ENCODE data around the gene DCAF4. TPM values are rescaled to one million over a fixed set of nuclear protein-coding genes. Genes with fewer than 3 reads are reported as not detected.

Gene DCAF4
- total RNA-seq, 4 donors from 2014 or later, result 7.0 to 29.0 (median 14.0) TPM

DNA sequence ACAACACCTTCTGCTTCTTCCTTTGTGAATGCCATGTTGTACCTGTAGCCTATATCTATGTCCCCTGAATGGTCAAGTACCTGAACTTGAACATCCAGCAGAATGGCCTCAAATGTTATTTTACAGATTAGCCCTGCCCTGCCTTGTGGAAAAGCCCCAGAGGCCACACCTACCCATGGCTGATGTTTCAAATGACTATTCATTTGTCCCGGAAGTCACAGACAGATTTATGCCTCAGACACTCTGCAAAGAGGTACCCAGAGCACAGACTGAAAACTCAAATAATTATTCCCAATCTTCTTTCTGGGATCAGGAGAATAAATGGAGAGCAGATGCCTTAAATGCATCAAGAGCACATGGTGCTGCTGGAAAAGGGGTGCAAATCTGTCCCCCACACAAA lies 19.4 kb upstream of the DCAF4 start:
- Histone ChIP-seq H3K4me3 (no peak overlapping the region), H3K9me3 (no peaks in the 10 kb centered on the region), H3K27me3 (peaks cover 0 to 8% (median 0%) of the 10 kb centered on the region in 4 donors), H3K27ac (no peak overlapping the region), H3K36me3 (no peaks in the 10 kb centered on the region), H3K4me1 (peaks cover 0 to 30% (median 0%) of the 10 kb centered on the region in 3 donors)
- 20 to 50% methylated on average over 1 of the region's 1 CpG for WGBS, 2 donors
- no peak for TF ChIP-seq POLR2A (IDR thresholded peaks at IDR 0.05)
- TF ChIP-seq, protein P1, sequence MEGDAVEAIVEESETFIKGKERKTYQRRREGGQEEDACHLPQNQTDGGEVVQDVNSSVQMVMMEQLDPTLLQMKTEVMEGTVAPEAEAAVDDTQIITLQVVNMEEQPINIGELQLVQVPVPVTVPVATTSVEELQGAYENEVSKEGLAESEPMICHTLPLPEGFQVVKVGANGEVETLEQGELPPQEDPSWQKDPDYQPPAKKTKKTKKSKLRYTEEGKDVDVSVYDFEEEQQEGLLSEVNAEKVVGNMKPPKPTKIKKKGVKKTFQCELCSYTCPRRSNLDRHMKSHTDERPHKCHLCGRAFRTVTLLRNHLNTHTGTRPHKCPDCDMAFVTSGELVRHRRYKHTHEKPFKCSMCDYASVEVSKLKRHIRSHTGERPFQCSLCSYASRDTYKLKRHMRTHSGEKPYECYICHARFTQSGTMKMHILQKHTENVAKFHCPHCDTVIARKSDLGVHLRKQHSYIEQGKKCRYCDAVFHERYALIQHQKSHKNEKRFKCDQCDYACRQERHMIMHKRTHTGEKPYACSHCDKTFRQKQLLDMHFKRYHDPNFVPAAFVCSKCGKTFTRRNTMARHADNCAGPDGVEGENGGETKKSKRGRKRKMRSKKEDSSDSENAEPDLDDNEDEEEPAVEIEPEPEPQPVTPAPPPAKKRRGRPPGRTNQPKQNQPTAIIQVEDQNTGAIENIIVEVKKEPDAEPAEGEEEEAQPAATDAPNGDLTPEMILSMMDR (IDR thresholded peaks at IDR 0.05), result no peak
- intact Hi-C loops (cut with DNase I), result loop anchor here (5.0 kb wide), 1 partner anchor 390 kb away; no protein-coding TSS in a partner anchor
- no peak for DNase-seq

DNA sequence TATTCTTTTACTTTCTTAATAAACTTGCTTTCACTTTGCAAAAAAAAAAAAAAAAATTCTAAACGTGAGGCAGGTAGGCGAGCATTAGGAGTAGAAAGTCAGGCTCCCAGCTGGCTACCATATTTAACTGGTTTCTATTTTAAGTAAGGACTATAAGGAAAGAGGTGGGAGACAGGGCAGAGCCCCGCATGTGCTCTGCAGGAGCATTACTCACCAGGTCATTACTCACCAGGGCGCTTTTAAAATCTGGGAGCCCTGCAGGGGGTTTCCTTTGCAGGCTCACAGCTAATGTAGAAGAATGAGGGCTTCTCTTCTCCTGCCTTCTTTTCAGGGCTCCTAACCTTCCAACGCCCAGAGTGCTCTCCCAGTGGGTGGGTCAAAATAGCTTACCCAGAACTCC lies 18.4 kb upstream of the DCAF4 start:
- TF ChIP-seq, protein P1 (IDR thresholded peaks at IDR 0.05), result no peak
- TF ChIP-seq POLR2A (IDR thresholded peaks at IDR 0.05), result no peak
- Histone ChIP-seq H3K36me3 (no peaks in the 10 kb centered on the region), H3K27ac (no peak overlapping the region), H3K4me1 (peaks cover 0 to 30% (median 0%) of the 10 kb centered on the region in 3 donors), H3K9me3 (no peaks in the 10 kb centered on the region), H3K27me3 (peaks cover 0 to 8% (median 0%) of the 10 kb centered on the region in 4 donors), H3K4me3 (no peak overlapping the region)
- WGBS, 2 donors, result 13 to 43% methylated on average over 5 of the region's 5 CpGs
- DNase-seq, result no peak
- intact Hi-C loops (cut with DNase I), result loop anchor here (5.0 kb wide), 1 partner anchor 391 kb away; no protein-coding TSS in a partner anchor

DNA sequence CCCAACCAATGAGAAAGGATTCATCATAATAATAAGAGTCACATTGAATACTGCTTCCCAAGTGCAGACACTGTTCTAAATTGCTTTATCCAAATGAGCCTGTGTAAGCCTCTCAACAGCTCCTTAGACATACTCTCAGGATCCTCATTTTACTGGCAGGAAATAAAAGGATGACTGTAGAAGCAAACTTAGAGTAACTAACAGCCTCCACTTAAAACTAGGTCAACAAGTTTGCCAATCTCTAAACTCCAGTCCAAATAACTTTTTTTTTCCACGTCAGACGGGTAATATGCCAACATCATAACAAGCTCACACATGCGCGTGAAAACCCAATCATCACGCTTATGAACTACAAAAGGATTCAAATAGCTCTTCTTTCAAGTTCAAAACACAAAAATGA lies 17.1 kb upstream of the DCAF4 start:
- intact Hi-C loops (cut with DNase I), result loop anchor here (5.0 kb wide), 1 partner anchor 392 kb away; no protein-coding TSS in a partner anchor

DNA sequence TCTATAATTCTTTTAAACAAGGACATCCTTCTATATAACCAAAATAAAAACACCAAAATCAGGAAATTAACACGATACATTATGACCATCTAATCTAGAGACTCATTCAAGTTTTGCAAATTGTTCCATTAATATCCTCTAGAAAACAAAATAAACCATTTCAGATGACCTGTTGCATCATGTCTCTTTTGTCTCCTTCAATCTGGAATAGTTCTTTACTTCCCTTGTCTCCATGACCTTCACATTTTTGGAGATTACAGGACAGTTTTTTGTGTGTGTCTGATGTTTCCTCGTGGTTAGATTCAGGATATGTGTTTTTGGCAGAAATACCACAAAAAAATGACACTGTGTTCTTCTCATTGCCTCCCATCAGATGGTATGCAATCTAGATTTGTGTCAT lies 12.5 kb upstream of the DCAF4 start:
- intact Hi-C loops (cut with DNase I), result no loop called here
- H3K36me3 ChIP-seq, result no peaks in the 10 kb centered on the region
- TF ChIP-seq, protein P1 (IDR thresholded peaks at IDR 0.05), result no peak
- DNase-seq, result no peak
- H3K9me3 ChIP-seq, result no peaks in the 10 kb centered on the region
- no peak overlapping the region for H3K27ac ChIP-seq
- H3K4me1 ChIP-seq, result peaks cover 0 to 11% (median 0%) of the 10 kb centered on the region in 3 donors
- peaks cover 0 to 5% (median 0%) of the 10 kb centered on the region in 4 donors for H3K27me3 ChIP-seq
- WGBS, 2 donors, result 22 to 37% methylated on average over 2 of the region's 2 CpGs
- no peak overlapping the region for H3K4me3 ChIP-seq

More for the DNA sequence above, 17.1 kb upstream of the DCAF4 start:
- H3K4me3 ChIP-seq, result no peak overlapping the region
- no peak for DNase-seq
- TF ChIP-seq, protein P1 (IDR thresholded peaks at IDR 0.05), result no peak
- no peak for TF ChIP-seq POLR2A (IDR thresholded peaks at IDR 0.05)
- H3K27me3 ChIP-seq, result peaks cover 0 to 8% (median 0%) of the 10 kb centered on the region in 4 donors
- H3K9me3 ChIP-seq, result no peaks in the 10 kb centered on the region
- H3K4me1 ChIP-seq, result peaks cover 0 to 30% (median 0%) of the 10 kb centered on the region in 3 donors
- no peak overlapping the region for H3K27ac ChIP-seq
- 26 to 29% methylated on average over 5 of the region's 5 CpGs for WGBS, 2 donors
- no peaks in the 10 kb centered on the region for H3K36me3 ChIP-seq

DNA sequence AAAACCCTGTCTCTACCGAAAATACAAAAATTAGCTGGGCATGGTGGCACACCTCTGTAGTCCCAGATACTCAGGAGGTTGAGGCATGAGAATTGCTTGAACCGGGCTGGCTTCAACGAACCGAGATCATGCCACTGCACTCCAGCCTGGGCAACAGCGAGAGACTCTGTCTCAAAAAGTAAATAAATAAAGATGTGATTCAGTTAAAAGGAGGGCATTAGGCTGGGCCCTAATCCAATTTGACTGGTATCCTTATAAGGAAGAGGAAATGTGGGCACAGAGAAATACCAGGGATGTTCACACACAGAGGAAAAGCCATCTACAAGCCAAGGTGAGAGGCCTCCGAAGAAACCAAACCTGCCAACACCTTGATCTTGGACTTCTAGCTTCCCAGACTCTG lies 10.1 kb upstream of the DCAF4 start:
- Histone ChIP-seq H3K27me3 (peaks cover 0 to 15% (median 0%) of the 10 kb centered on the region in 4 donors), H3K4me3 (no peak overlapping the region), H3K36me3 (no peaks in the 10 kb centered on the region), H3K9me3 (no peaks in the 10 kb centered on the region), H3K4me1 (no peaks in the 10 kb centered on the region), H3K27ac (no peak overlapping the region)
- DNase-seq, result no peak
- TF ChIP-seq POLR2A (IDR thresholded peaks at IDR 0.05), result no peak
- TF ChIP-seq, protein P1 (IDR thresholded peaks at IDR 0.05), result no peak
- intact Hi-C loops (cut with DNase I), result no loop called here
- WGBS, 2 donors, result 33 to 53% methylated on average over 5 to 6 of the region's 6 CpGs

All from esophagus squamous epithelium (tissue), 5 donors.